HUDEP-2 (cell line): Measurements from ENCODE around the gene EPYC.

Experiments used
- DNase-seq, 76 experiments: peaks; one replicate each; lab custom pipeline; 2025; ENCODE audit not compliant: unreplicated experiment in 76 of 76; lab: John Stamatoyannopoulos, UW

The EPYC gene

DNA sequence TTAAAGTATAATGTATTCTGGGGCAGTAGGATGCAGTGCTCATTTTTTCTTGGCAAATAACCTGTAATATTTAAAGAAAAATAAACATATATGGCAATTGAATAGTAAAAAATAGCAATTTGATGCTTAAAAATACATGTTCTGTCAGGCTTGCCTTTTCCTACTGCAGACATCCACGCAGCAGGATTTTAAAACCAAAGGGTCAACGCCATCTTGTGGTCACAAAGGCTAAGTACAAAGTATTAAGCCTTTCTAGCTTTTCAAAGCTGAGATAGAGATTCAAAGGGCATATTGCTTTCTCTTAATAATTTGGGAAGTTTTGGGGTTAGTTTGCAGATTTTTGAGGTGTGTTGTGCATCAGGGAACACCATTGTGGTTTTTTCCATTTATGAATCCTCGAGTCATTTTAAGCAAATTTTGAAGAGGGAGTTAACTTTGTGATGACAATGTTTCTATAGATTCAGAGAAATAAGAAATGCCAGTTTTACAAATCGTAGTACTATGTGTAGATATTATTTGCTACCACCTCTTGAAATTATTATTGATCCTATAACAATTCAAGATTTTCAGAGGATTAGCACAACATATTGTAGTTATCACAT lies 45.1 kb downstream of the EPYC start:
- DNase-seq = peak in 15 of 76 experiments; percentile 0 to 20 (median 5)

DNA sequence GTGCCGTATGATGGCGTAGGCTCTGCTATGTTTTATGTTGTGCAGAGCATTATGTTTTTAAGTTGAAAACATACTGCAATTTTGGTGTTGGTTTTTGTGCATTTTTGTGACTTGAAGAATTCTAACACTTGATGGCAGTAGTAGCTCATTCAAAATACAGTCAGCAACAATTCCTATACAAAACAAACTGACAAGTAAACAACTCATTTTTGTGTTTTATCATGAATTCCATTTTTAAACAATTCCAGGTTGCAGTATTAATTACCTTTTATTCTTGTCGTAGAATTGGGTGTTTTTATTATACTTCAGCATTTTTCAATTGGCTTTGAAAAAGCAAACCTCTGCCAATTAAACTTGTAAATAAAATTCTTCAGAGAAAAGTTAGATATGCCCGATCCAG lies 45.7 kb downstream of the EPYC start:
- no peak for DNase-seq

DNA sequence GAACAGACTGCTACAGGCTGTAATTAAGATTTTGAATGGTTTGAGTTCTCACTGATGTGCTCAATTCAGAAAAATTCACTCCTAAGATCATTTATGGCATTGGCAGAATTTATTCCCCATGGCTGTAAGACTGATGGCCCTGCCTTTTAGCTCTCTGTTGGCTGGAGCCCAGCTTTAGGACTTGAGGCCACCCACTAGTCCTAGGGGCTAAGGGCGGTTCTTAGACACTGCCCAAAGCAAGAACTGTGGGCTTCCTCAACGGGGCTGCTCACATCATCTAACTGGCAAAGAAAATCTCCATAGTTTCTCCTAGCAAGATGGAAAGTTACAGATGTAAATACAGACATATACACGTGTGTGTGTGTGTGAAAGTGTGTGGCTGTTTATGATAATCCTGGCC lies 46.4 kb downstream of the EPYC start:
- no peak for DNase-seq

DNA sequence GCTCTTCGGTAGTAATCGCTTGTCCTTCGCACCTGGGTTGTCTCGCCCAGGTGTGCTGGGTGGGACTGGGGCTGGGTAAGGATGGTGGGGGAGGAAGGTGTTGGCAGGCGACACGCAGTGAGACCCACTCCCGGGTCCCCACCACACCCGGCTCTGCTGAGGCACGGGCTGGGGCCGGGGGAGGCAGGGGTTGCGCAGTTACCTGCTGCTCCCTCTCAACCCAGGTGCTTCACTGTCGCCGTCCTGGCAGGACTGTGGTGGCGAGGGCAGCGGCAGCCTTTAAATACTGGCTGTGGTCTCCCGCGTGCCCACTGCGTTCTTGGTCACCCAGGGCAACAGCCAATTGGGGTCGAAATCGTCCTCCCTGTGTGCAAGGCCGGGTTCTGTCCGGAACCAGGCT lies 49.9 kb downstream of the EPYC start, which contains the start of gene CCER1:
Gene CCER1, minus strand, starts transcription at position 256 of the 400 bp plus-strand sequence. CDS start 434 bp downstream, outside the sequence.
- no peak for DNase-seq

DNA sequence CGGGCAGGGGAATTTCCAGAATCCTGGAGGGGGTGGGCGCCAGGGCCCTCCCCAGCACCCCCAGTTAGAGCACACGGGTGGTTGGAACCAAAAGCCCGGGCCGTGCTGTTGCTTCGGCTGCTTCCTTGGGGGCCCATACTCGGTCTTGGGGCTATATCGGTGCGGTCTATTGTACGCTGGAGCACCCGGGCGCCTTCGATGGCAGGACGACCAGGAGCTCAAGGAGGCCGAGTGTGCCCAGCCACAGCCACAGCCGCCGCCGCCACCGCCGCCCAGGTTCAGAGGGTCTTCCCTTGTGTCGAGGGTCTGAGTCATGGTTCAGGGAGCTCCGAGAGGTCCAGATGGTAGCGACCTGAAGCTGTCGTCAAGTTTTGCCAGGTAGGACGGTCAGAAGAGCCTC lies 50.3 kb downstream of the EPYC start:
- DNase-seq = no peak

DNA sequence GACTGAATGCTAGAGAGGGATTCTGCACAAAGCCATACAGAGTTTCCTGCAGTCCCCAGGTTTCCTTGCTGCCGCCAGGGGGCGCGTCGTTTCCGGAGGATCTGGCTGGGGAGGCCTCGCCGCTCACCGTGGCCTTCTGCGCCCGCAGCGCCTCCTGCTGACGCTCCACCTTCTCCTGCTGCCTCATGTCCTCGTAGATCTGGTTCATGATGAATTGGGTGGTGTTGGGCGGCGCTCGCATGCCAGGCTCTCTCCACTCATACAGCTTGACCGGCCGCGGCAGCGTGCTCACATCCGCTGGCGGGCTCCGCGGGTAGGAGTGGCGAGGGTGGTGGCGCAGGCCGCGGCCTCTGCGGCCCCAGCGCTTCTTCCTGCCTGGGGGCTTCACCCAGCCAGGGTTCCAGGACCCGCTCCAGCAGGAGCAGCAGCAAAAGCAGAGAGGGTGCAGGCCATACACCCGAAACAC lies 50.8 kb downstream of the EPYC start:
- peak in 3 of 76 experiments; percentile 1 to 6 (median 4) for DNase-seq

DNA sequence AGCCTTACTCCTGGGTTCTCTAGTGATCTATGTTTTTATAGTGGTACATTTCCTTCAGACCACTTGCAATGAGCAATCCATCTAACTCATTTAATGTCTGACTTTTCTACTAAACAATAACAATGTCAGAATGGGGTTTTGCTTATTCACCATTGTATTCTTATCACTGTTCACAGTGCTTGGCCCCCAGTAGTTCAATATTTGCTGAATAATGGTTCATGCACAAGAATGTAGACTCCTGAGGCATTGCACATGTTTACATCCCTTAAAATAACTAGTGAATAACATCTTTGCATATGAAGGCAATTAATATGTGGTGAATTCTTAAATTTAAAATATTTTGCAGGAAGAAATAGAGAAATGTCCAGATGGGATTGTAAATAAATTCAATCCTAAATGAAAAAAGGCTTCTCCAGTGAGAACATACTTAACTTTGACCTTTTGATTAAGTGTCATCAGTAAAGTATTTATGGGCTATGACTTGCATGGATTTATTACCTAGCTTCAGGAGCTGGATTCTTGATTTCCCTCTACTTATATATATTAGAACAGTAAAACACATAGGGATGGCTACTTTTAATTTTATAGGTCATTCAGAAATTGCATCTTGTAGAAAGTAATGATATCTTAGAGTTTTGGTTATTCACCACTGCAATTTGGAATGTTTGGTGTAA lies 53.2 kb downstream of the EPYC start:
- DNase-seq = no peak

DNA sequence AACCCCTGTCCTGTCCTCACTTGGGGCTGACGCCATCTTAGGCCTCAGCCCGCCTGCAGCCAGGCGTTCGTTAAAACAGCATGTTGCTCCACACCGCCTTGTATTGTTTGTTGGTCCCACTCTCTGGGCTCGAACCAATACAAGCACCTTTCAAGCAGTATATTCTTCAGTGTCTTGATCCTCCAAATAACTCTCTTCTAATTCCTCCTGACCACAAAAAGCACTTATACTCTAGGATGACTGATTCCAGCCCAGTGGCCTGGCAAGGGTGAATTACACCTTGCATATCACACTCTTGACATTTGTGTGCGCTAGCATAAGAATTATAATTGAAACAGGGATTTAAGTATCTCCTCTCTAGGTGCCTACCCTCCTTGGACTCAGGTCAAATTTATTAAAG lies 56.9 kb downstream of the EPYC start:
- DNase-seq = no peak

DNA sequence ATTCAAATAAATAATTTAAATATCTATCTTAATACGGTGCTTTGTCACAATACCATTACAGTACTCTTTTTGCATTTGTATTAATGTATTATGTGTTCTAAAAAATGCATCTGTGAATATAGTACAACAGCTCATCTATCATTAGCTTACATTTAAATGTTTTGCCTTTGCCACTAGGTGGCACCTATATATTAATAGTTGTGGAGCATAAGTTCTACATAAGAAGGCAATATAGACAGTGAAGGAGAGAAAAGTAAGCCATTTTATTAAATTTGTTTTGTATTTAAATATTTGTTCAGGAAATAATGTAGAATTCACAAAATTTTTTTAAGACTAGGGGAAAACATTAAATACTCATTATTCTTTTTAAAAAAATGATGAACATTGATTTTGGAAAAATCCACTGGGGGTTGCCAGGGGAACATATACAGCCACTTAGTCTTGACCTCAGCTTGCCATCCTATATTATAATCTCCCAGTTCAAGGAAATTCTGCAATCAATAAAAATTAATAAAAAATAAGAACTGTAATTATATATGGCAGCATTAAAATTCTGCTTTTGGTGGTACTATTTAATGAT lies 59.6 kb downstream of the EPYC start:
- peak in 6 of 76 experiments; percentile 5 to 24 (median 14) for DNase-seq

DNA sequence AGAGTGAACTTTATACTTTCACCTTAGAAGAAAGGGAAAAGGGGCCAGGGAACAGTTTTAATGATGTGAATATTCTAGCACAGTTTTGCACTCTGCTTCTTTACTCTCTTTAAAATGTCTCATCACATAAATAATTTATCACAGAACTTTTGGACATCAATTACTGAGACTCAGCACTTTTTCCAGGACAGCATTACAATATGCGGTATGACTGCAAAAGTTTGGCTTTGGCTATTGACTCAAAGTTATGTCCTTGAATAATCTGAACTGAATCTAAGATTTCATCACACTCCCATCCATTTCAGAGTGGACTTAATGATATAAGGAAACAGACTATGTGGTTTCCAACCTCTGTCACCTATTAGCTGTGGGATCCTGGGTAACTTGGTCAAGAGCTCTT lies 61.5 kb downstream of the EPYC start:
- DNase-seq = no peak

DNA sequence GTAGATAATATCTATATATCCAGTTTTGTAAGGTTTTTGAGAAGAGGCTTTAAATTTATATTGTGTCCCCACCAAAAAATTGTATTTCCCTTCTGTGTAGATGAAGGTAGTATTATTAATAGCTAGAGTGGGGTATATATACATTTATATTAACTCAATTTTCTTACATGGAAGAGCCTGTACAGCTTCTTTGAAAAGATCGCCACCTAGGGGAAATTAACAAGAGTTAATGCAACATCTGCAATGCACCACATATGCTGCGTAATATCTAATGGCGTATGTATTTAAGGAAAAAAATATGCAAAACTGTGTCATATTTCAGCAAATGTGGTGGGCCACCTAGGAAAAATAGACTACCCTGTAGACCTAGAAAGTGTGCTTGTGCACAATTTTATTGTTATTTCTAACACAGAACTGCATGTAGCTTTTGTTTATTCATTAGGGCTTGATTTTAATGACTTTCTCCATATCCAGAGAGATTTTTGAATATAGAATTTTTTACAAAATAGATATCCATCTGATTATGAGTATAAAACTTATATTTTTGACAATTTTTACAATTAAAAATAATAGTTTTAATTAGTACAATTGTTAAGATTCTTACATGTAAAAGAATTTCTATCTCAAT lies 63.8 kb downstream of the EPYC start:
- peak in 5 of 76 experiments; percentile 0 to 28 (median 17) for DNase-seq

DNA sequence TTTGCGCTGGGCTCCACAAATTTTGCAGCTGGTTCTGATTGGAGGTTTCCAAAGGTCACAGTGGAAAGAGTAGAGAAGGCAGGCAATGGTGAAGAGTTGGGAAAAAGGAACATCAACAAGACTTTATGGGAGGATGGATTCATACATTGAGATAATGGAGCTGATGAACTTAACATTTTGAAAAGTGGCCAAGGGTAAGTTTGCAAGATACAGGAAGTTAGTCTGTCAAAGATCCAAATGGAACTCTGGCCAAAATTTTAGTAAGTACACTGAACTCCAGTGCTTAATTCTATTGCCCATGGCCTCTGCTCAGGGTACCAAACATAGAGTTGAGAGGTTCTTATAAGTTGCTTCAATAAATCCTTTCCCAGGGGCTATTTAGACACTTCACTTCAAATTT lies 65.4 kb downstream of the EPYC start:
- DNase-seq = no peak

DNA sequence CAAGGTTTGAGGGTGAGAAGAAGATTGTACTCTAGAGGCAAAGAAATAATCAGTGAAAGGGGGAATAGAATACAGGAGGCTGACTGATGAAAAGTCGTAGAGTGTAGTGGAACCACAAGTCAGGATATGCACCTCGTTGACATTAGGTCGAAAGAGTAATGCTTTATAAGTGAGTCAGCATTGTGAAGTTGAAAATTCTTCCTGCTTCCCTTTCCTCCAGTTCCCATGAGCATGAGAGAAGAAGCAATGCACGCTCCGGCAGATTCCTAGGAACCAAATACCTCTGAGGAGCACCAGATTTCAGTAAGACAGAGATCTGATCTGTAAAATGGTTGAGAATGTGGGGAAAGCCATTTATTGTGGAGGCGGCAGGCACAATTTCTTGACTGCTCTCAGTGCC lies 66.3 kb downstream of the EPYC start:
- DNase-seq = no peak

DNA sequence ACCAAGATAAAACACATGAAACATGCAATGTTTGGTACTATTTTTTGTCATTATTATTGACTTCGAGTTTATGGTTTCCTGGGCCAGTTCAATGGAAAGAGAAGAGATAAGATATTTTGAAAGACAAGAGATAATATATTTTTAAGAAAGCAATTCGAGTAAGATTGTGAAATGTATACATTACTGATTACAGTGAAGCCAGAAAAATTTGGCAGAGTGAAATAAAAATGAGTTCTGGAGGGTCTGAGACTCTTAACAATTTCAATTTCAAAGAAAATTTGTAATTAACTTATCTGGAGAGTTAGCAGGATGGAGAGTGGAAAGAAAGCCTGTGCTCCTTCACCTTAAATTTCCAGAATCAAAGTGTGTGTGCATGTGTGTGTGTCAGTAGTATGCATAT lies 67.1 kb downstream of the EPYC start:
- DNase-seq = no peak

DNA sequence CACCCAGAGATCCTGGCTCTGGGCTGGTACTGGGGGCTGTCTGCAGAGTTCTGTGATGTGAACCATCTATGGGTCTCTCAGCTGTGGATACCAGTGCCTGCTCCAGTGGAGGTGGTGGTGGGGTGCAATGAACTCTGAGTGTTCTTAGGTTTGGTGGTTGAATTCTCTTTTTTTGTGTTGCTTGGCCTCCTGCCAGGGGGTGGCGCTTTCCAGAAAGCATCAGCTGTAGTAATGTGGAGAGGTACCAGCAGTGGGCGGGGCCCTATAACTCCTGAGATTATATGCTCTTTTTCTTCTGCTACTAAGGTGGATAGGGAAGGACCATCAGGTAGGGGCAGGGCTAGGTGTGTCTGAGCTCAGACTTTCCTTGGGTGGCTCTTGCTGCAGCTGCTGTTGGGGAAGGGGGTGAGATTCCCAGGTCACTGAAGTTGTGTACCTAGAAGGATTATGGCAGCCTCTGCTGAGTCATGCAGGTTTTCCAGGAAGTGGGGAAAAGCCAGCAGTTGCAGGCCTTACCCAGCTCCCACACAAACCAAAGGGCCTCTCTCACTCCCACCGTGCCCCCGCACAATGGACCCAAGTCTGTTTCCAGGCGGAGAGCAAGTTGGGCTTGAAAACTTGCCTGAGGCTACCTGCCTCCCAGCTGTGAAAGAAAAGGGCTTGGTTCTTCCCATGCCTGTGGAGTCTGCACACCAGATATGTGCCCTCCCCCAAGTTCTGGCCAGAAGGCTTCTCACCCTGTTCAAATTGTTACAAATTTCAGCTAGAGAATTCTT lies 68.4 kb downstream of the EPYC start:
- DNase-seq = no peak

DNA sequence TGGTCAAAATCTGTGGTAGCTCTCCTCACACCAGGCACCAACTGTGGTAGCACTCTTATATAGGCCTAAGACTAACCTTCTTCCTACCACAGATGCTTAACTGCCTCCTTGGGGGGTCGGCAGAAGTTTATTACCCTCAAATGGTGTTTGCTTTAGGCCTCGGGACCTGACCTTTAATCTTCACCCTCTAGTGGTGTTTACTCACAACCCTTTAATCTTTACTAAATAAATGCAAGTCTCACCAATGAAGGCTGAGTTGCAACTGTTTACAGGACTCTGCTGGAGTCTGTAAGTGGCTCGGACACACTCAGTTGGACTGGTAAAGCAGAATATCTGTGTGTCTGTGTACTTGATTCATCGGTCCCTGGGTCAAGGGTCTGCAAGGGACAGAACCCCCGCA lies 79.2 kb downstream of the EPYC start:
- DNase-seq = no peak

DNA sequence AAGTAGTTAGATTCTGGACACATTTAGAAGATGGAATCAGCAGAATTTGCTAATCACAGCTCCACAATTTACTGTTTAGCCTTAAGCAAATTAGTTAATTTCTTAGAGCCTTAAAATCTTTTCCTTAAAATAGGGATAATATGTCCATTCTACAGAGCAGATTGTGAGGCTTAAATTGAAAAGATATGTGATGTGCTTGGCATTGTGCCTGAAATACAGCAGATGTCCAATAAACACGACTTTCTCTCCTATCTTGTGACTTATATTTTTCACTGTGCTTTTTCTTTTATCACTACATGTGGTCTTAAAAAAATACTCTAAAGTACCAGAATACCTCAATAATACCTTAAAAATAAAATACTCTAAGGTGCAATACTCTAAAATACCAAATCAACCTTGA lies 80.4 kb downstream of the EPYC start:
- DNase-seq = no peak

DNA sequence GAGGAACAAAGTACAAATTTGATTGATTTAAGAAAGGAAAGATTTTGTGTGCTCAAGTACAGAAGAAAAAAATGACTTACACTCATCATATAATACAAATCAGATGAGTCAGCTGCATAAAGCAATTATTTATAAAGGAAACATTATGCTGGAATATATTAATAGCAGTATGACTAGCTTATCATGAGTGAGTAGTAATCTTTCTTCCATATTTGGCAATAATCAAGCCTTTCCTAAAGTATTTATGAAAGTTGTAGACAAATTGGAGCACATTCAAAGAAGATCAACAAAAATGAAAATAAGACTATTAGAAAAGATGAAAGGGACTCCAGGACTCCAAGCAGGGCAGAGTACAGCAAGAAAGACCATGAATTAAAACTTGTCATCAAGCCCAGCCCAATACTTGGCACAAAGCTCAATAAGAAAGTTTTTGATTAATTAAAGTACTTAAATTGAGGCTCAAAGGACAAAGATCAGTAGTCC lies 82.6 kb downstream of the EPYC start:
- DNase-seq = no peak

DNA sequence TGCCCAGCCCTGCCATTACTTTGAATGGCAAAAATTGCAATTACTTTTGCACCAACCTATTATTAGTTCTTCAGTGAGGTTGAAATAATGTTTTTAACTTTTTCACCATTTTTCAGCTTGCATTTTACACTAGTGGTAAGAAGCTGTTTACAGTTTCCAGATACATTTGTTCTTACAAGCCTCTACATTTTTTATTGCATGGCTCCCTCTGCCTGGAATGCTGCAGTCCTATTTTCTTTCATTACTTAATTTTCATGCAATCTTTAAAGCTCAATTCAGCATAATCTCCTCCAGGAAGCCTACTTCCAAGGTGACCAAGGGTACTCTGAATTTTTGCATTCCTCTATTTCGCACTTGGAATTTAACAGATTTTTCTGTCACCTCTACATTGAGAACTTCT lies 83.2 kb downstream of the EPYC start:
- DNase-seq = no peak

DNA sequence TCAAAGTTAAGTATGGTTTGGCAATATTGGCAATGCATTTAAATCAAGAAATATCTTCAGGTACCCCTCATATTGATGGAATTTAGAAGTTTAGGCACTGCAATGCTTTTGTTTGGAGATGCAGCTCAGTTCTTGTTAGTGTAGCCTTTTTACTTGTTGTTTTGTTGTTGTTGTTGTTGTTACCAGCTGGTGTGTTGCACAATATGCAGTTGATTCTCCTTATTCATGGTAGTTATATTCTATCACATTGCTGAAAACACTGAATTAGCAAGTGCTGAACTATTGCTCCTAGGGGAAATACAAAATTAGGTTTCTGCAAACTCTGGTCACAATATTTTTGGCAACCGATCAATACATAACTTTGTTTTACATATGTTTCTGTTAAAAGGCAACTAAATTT lies 84.5 kb downstream of the EPYC start:
- no peak for DNase-seq

DNA sequence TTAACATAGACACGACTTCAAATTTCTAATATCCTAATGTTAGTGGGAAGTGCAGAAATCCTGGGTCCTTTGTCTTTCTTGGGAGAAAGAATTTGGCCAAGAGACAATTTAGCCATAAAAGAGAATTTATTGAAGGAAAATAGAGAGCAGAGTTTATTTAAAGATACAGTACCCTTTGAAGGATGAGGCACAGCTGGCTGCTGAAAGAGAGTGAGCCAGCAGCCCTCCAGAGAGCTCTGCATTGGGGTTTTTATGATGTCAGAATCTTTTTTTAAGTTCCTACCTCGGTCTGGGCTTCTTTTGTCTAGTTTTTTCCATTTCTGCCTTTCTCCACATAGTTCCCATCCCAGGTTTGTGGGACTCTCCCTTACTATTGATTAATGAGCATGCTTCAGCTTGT lies 87.3 kb downstream of the EPYC start:
- DNase-seq = no peak
